MM.1S (cell line): ENCODE measurements around the gene MOXD1.

Experiments
- DNase-seq: peaks from one replicate; pipeline ENCODE4 v3.0.0-alpha.2; 2015
- H2AFZ ChIP-seq: fragments of 300-600 bp; sonication (generic); 2 replicates; pipeline ENCODE4 v1.6.0; 2016; ENCODE audit warnings: antibody characterized with exemption, low read length
- H3F3A ChIP-seq: fragments of 300-600 bp; sonication (generic); 2 replicates; pipeline ENCODE4 v1.6.1; 2016; ENCODE audit warnings: mild to moderate bottlenecking, antibody characterized with exemption, low read length, moderate library complexity, mixed read lengths; ENCODE audit not compliant: insufficient read depth
- H3K27ac ChIP-seq: fragments of 300-600 bp; sonication (generic); 2 replicates; pipeline ENCODE4 v1.5.1; 2016; ENCODE audit warnings: mild to moderate bottlenecking, low read length
- H3K27me3 ChIP-seq: fragments of 300-600 bp; sonication (generic); replicated peaks from 2 replicates; pipeline ENCODE4 v1.6.0; 2016; ENCODE audit warnings: low read length; ENCODE audit not compliant: insufficient read depth
- H3K36me3 ChIP-seq: fragments of 300-600 bp; sonication (generic); replicated peaks from 2 replicates; pipeline ENCODE4 v1.6.1; 2016; ENCODE audit warnings: mild to moderate bottlenecking, low read length, mixed read lengths; ENCODE audit not compliant: insufficient read depth
- H3K4me1 ChIP-seq: fragments of 300-600 bp; sonication (generic); 2 replicates; pipeline ENCODE4 v1.6.1; 2016; ENCODE audit warnings: low read length, mixed read lengths
- H3K4me2 ChIP-seq: fragments of 300-600 bp; sonication (generic); 2 replicates; pipeline ENCODE4 v1.6.0; 2016; ENCODE audit warnings: low read depth, low read length
- H3K4me3 ChIP-seq: fragments of 300-600 bp; sonication (generic); 2 replicates; pipeline ENCODE4 v1.5.1; 2016; ENCODE audit warnings: low read length, mixed read lengths
- H3K79me2 ChIP-seq: fragments of 300-600 bp; sonication (generic); 2 replicates; pipeline ENCODE4 v1.6.1; 2016; ENCODE audit warnings: mixed run types, low read length, mixed read lengths
- H3K9ac ChIP-seq: fragments of 300-600 bp; sonication (generic); 2 replicates; pipeline ENCODE4 v1.6.1; 2016; ENCODE audit warnings: low read length, mixed read lengths
- H3K9me2 ChIP-seq: fragments of 300-600 bp; sonication (generic); replicated peaks from 2 replicates; pipeline ENCODE4 v1.6.1; 2016; ENCODE audit warnings: mild to moderate bottlenecking, low read length, mixed read lengths; ENCODE audit not compliant: insufficient read depth
- H3K9me3 ChIP-seq: fragments of 300-600 bp; sonication (generic); replicated peaks from 2 replicates; pipeline ENCODE4 v1.6.1; 2016; ENCODE audit warnings: mild to moderate bottlenecking, low read length, mixed read lengths; ENCODE audit not compliant: insufficient read depth
- H4K20me1 ChIP-seq: fragments of 300-600 bp; sonication (generic); 2 replicates; pipeline ENCODE4 v1.6.1; 2016; ENCODE audit warnings: mild to moderate bottlenecking, low read length, moderate library complexity, mixed read lengths; ENCODE audit not compliant: insufficient read depth
- CTCF ChIP-seq: fragments of 300-600 bp; sonication (generic); IDR thresholded peaks from 2 replicates; pipeline ENCODE4 v1.5.1; 2016; ENCODE audit warnings: antibody characterized with exemption, low read length, mixed read lengths
- EZH2 ChIP-seq: fragments of 300-600 bp; sonication (generic); optimal IDR thresholded peaks from 2 replicates; pipeline ENCODE3; 2017; ENCODE audit warnings: low read depth, mild to moderate bottlenecking, antibody characterized with exemption, low read length, mixed read lengths
- EZH2phosphoT487 ChIP-seq: fragments of 300-600 bp; sonication (generic); IDR thresholded peaks from 2 replicates; pipeline ENCODE4 v1.6.1; 2018; ENCODE audit warnings: antibody characterized with exemption, low read length

The MOXD1 gene

GRCh38 chr6:132322398-132322797 is 78.9 kb downstream of the MOXD1 start:
- Histone ChIP-seq H3K27ac (no peak overlapping the region), H3K4me2 (no peak overlapping the region), H3K4me3 (no peak overlapping the region), H2AFZ (no peak overlapping the region), H3K4me1 (no peaks in the 10 kb centered on the region), H4K20me1 (no peaks in the 10 kb centered on the region), H3K9me3 (no peaks in the 10 kb centered on the region), H3F3A (no peaks in the 10 kb centered on the region), H3K27me3 (no peaks in the 10 kb centered on the region), H3K9ac (no peak overlapping the region), H3K36me3 (no peaks in the 10 kb centered on the region), H3K9me2 (no peaks in the 10 kb centered on the region), H3K79me2 (no peaks in the 10 kb centered on the region)
- no peak for DNase-seq
- TF ChIP-seq CTCF (no peak), EZH2phosphoT487 (no peak), EZH2 (no peak)

GRCh38 chr6:132320007-132320406 is 81.3 kb downstream of the MOXD1 start:
- Histone ChIP-seq H3K36me3 (no peaks in the 10 kb centered on the region), H4K20me1 (no peaks in the 10 kb centered on the region), H2AFZ (no peak overlapping the region), H3K4me3 (no peak overlapping the region), H3K27ac (no peak overlapping the region), H3K4me1 (no peaks in the 10 kb centered on the region), H3K79me2 (no peaks in the 10 kb centered on the region), H3F3A (no peaks in the 10 kb centered on the region), H3K27me3 (no peaks in the 10 kb centered on the region), H3K4me2 (no peak overlapping the region), H3K9me3 (no peaks in the 10 kb centered on the region), H3K9ac (no peak overlapping the region), H3K9me2 (no peaks in the 10 kb centered on the region)
- TF ChIP-seq EZH2 (no peak), EZH2phosphoT487 (no peak), CTCF (no peak)
- no peak for DNase-seq

GRCh38 chr6:132316970-132317369 is 84.3 kb downstream of the MOXD1 start:
- Histone ChIP-seq H3K27ac (no peak overlapping the region), H3K9ac (no peak overlapping the region), H3F3A (no peaks in the 10 kb centered on the region), H3K4me3 (no peak overlapping the region), H3K9me3 (no peaks in the 10 kb centered on the region), H3K36me3 (no peaks in the 10 kb centered on the region), H2AFZ (no peak overlapping the region), H3K79me2 (no peaks in the 10 kb centered on the region), H4K20me1 (no peaks in the 10 kb centered on the region), H3K4me1 (no peaks in the 10 kb centered on the region), H3K4me2 (no peak overlapping the region), H3K27me3 (no peaks in the 10 kb centered on the region), H3K9me2 (no peaks in the 10 kb centered on the region)
- no peak for DNase-seq
- TF ChIP-seq EZH2 (no peak), EZH2phosphoT487 (no peak), CTCF (no peak)
